K562 (cell line): ENCODE results near the gene UBAP2. TPM values are rescaled to one million over a fixed set of nuclear protein-coding genes. Genes with fewer than 3 reads are reported as not detected.

Source experiments
- BHLHE40 ChIP-seq: IDR thresholded peaks from 2 replicates; pipeline ENCODE4 v1.6.1; 2011; ENCODE audit warnings: low read length, improper control_type of control experiment
- CBX2 ChIP-seq: fragments of 200-600 bp; sonication (generic); IDR thresholded peaks from one replicate; pipeline ENCODE4 v1.6.1; 2012; ENCODE audit warnings: mild to moderate bottlenecking, low read length, inconsistent platforms; ENCODE audit not compliant: insufficient read depth, poor library complexity, severe bottlenecking
- ELF4 ChIP-seq: fragments of 450-650 bp; formaldehyde crosslinking; IDR thresholded peaks from 2 replicates; pipeline ENCODE4 v1.4.0; 2022; ENCODE audit warnings: missing genetic modification characterization
- HOXB6 ChIP-seq: fragments of 250-450 bp; sonication (Bioruptor Pico); IDR thresholded peaks from 2 replicates; pipeline ENCODE4 v1.5.1; 2022; ENCODE audit warnings: mild to moderate bottlenecking, borderline replicate concordance
- KAT2B ChIP-seq: IDR thresholded peaks from one replicate; pipeline ENCODE4 v1.6.1; 2012; ENCODE audit warnings: low read depth, mild to moderate bottlenecking, control low read depth, inconsistent platforms, low read length, moderate library complexity
- KLF1 ChIP-seq: fragments of 450-650 bp; IDR thresholded peaks from 2 replicates; pipeline ENCODE4 v1.6.1; 2016; ENCODE audit warnings: missing genetic modification characterization, missing compliant biosample characterization
- MAFG ChIP-seq: fragments of 450-650 bp; conservative IDR thresholded peaks from 2 replicates; pipeline ENCODE4 v1.6.1; 2016; ENCODE audit warnings: missing genetic modification characterization, missing compliant biosample characterization
- MLX ChIP-seq, 2 experiments: fragments of 450-650 bp in 1 of 2; sonication (generic) in 1 of 2; formaldehyde crosslinking; conservative IDR thresholded peaks; 2 replicates each; pipeline versions ENCODE4 v1.4.0 to v1.8.1; 2020 to 2022; ENCODE audit warnings: mild to moderate bottlenecking in 1 of 2, missing genetic modification reagents in 1 of 2
- NKRF ChIP-seq: fragments of 450-650 bp; IDR thresholded peaks from 2 replicates; pipeline ENCODE4 v1.6.1; 2016; ENCODE audit warnings: borderline replicate concordance
- PRPF4 ChIP-seq: fragments of 200-400 bp; formaldehyde crosslinking; IDR thresholded peaks from one replicate; pipeline ENCODE4 v1.6.1; 2017; ENCODE audit warnings: low read length, low read depth, mild to moderate bottlenecking; ENCODE audit not compliant: insufficient read depth, poor library complexity, severe bottlenecking
- SMAD4 ChIP-seq: fragments of 250-450 bp; sonication (Bioruptor Pico); conservative IDR thresholded peaks from 2 replicates; pipeline ENCODE4 v1.8.0; 2021; ENCODE audit warnings: inconsistent platforms, mild to moderate bottlenecking, moderate library complexity
- SREBF1 ChIP-seq: fragments of 150-350 bp; IDR thresholded peaks from 2 replicates; pipeline ENCODE4 v1.6.1; 2014; ENCODE audit warnings: antibody characterized with exemption, low read depth, low read length, borderline replicate concordance
- TBP ChIP-seq: optimal IDR thresholded peaks from 2 replicates; pipeline ENCODE3; 2011; ENCODE audit warnings: low read depth, low read length, improper control_type of control experiment
- XRCC4 ChIP-seq: IDR thresholded peaks from one replicate; pipeline ENCODE4 v1.6.1; 2011; ENCODE audit not compliant: insufficient read depth, insufficient read length; ENCODE audit errors: extremely low read depth
- ZBED1 ChIP-seq: IDR thresholded peaks from 2 replicates; pipeline ENCODE4 v1.6.1; 2014
- ZNF124 ChIP-seq: sonication (generic); formaldehyde crosslinking; IDR thresholded peaks from 2 replicates; pipeline ENCODE4 v1.8.1; 2022; ENCODE audit warnings: missing genetic modification reagents
- ZNF584 ChIP-seq: fragments of 200-800 bp; sonication (Bioruptor generic); IDR thresholded peaks from 2 replicates; pipeline ENCODE4 v1.6.1; 2016; ENCODE audit warnings: low read depth, mild to moderate bottlenecking, missing genetic modification characterization, missing compliant biosample characterization
- polyA plus RNA-seq, 8 experiments: library from polyadenylated mRNA; depleted of rRNA in 4 of 8; stranded (reverse) in 5 of 8; unstranded in 3 of 8; fragments of >200 nt; fragmentation: Nextera tagmentation in 2 of 8; fragmentation: Illumina TruSeq in 1 of 8; extraction: Ambion mirVana in 2 of 8; extraction: Trizol in 1 of 8; gene quantifications; 2 replicates each; pipeline versions ENCODE4 v1.2.1 to v1.2.3, GENCODE V29; 2011 to 2014; ENCODE audit warnings: inconsistent platforms in 1 of 8, missing spikeins in 1 of 8
- total RNA-seq, 7 experiments: library from RNA; depleted of rRNA in 6 of 7; stranded (reverse); fragments of >200 nt in 6 of 7; fragmentation: Illumina TruSeq in 2 of 7; extraction: Trizol in 2 of 7; gene quantifications; 2 replicates each; pipeline versions ENCODE4 v1.2.1 to v1.2.3, GENCODE V29; 2011 to 2021; ENCODE audit warnings: low replicate concordance in 1 of 7
- TF ChIP-seq, protein P1 (sequence below): fragments of 250-450 bp; sonication (Bioruptor Pico); IDR thresholded peaks from 2 replicates; pipeline ENCODE4 v1.5.1; 2021; ENCODE audit warnings: mild to moderate bottlenecking
- TF ChIP-seq, protein P2 (sequence below): sonication (generic); formaldehyde crosslinking; IDR thresholded peaks from 2 replicates; pipeline ENCODE4 v1.8.0; 2023; ENCODE audit warnings: mild to moderate bottlenecking, missing genetic modification reagents

UBAP2 gene
- total and polyA plus RNA-seq, 9 of the 15 experiments (the other 6 are each of a cell fraction or from before 2014, with no cell fraction given): 8.7 to 47.9 (median 18.7) TPM

DNA sequence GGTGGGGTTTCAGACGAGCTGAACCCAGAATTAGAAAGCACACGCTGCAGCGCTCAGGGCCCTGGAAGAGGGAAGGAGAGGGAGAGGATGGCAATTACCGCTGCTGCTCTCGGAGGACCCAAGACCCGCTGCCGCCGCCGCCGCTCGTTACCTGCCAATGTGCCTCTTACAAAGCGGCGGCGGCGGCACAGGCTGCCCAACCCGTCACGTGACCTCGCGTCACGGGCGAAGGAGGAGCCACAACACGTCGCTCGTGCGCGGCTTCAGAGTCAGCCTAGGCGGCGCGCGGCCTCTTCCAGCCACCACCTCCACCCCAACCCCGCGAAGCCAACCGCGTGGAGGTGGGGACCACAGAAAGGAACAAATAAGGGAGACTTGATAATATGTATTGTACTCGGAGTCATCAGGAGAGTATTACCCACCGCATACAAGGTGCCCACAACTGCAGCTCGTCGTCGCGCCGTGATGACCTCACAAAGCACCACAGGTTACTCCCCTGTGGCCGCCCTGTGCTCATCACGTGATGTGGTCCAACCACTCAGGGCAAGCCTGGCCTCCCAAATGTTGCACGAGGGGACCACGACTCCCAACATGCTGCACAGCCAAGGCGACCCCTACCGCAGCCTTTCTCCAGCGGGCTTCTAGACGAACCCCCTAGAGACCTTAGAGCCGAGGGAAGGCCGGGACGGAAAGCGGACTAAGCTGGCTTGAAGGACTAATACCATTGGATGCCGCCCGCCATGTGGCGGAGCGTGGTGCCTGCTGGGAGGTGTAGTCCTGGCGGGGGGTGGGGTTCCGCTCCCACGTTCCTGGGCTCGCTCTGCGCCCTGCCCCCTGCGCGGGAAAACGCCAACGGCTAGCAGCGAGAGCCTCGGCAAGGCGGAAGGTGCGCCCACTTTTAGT, at the start of gene UBAP2 (continued):
- TF ChIP-seq NKRF (peak; percentile 95), KLF1 (0 out of 2 replicates have a peak, but pooled peaks have one; percentile 23), SMAD4 (peak; percentile 46), ZNF584 (CRISPR knock-in tag) (peak; percentile 59; the same call in 1 of the 2 replicates), SREBF1 (peak; percentile 71; the same call in 1 of the 2 replicates), MAFG (tag) (no peak), HOXB6 (CRISPR knock-in tag) (no peak), ZNF124 (CRISPR knock-in tag) (no peak), XRCC4 (no peak), KAT2B (no peak), CBX2 (no peak), BHLHE40 (peak; percentile 93), MLX (CRISPR knock-in tag; conservative IDR thresholded peaks at IDR 0.05) (0 out of 4 replicates have a peak, but pooled peaks of 1 of the 2 experiments have one; percentile 38), TBP (peak; percentile 95), ZBED1 (no peak), PRPF4 (peak; percentile 72), ELF4 (no peak)
- TF ChIP-seq, protein P1, sequence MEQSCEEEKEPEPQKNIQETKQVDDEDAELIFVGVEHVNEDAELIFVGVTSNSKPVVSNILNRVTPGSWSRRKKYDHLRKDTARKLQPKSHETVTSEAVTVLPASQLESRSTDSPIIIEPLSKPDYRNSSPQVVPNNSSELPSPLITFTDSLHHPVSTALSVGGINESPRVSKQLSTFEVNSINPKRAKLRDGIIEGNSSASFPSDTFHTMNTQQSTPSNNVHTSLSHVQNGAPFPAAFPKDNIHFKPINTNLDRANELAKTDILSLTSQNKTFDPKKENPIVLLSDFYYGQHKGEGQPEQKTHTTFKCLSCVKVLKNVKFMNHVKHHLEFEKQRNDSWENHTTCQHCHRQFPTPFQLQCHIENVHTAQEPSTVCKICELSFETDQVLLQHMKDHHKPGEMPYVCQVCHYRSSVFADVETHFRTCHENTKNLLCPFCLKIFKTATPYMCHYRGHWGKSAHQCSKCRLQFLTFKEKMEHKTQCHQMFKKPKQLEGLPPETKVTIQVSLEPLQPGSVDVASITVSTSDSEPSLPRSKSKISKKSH (CRISPR knock-in tag): no peak
- TF ChIP-seq, protein P2, sequence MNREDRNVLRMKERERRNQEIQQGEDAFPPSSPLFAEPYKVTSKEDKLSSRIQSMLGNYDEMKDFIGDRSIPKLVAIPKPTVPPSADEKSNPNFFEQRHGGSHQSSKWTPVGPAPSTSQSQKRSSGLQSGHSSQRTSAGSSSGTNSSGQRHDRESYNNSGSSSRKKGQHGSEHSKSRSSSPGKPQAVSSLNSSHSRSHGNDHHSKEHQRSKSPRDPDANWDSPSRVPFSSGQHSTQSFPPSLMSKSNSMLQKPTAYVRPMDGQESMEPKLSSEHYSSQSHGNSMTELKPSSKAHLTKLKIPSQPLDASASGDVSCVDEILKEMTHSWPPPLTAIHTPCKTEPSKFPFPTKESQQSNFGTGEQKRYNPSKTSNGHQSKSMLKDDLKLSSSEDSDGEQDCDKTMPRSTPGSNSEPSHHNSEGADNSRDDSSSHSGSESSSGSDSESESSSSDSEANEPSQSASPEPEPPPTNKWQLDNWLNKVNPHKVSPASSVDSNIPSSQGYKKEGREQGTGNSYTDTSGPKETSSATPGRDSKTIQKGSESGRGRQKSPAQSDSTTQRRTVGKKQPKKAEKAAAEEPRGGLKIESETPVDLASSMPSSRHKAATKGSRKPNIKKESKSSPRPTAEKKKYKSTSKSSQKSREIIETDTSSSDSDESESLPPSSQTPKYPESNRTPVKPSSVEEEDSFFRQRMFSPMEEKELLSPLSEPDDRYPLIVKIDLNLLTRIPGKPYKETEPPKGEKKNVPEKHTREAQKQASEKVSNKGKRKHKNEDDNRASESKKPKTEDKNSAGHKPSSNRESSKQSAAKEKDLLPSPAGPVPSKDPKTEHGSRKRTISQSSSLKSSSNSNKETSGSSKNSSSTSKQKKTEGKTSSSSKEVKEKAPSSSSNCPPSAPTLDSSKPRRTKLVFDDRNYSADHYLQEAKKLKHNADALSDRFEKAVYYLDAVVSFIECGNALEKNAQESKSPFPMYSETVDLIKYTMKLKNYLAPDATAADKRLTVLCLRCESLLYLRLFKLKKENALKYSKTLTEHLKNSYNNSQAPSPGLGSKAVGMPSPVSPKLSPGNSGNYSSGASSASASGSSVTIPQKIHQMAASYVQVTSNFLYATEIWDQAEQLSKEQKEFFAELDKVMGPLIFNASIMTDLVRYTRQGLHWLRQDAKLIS (CRISPR knock-in tag): no peak
